Pancreas (tissue), 10 donors: ENCODE results near the gene MAPK4. TPM values are rescaled to one million over a fixed set of nuclear protein-coding genes. Genes with fewer than 3 reads are reported as not detected.

Source experiments
- ATAC-seq, 4 donors: fragments of 200-7000 bp; cut with Tn5 transposase; one replicate each; pipeline versions ENCODE4 v1.8.0 to v1.9.1; 2020; ENCODE audit warnings: mild to moderate bottlenecking in 4 of 4, moderate library complexity in 4 of 4
- DNase-seq, 6 donors: peaks; one replicate each; pipeline ENCODE4 v3.0.0-alpha.2; 2020
- FAIRE-seq: peaks from 2 replicates; lab custom pipeline; 2012; peaks lifted over from hg19 to GRCh38; lab: Jason Lieb, UNC
- H3K27ac ChIP-seq, 4 donors: fragments of 200-600 bp; sonication (generic); 1 replicate in 3 of 4; 2 replicates in 1 of 4; pipeline versions ENCODE4 v1.5.0 to v1.8.0; 2020
- H3K27me3 ChIP-seq, 4 donors: fragments of 200-600 bp; one replicate each; pipeline ENCODE4 v1.8.0; 2021
- H3K36me3 ChIP-seq, 3 donors: fragments of 200-600 bp; sonication (generic) in 1 of 3; one replicate each; pipeline versions ENCODE4 v1.5.0 to v1.8.0; 2020 to 2021
- H3K4me1 ChIP-seq, 3 donors: fragments of 200-600 bp; one replicate each; pipeline ENCODE4 v1.8.0; 2021
- H3K4me3 ChIP-seq, 4 donors: fragments of 200-600 bp; sonication (generic) in 2 of 4; one replicate each; pipeline versions ENCODE4 v1.5.0 to v1.8.0; 2020 to 2021
- H3K9me3 ChIP-seq, 4 donors: fragments of 200-600 bp; one replicate each; pipeline ENCODE4 v1.8.0; 2021
- WGBS, 2 donors: extraction: QIAGEN DNeasy Blood & Tissue Kit; methylation state at CpG; one replicate each; pipeline ENCODE4 v1.1.7; 2013; 5-methylcytosine and 5-hydroxymethylcytosine counted together
- intact Hi-C, 3 donors: fragments of 100-400 bp; cut with DNase I; formaldehyde crosslinking; loops; one replicate each; pipeline versions ENCODE4 v1.11.1 to v1.14.2; 2022
- polyA plus RNA-seq, 2 donors: library from polyadenylated mRNA; stranded (reverse); fragments of 200-250 nt; gene quantifications; one replicate each; pipeline ENCODE4 v1.2.3, GENCODE V29; 2013
- total RNA-seq, 6 donors: library from RNA; stranded (reverse); fragmentation: NEBNext Ultra II Directional in 4 of 6; extraction: Animal tissue kit (Norgen Biotek cat#: 25700) in 4 of 6; gene quantifications; one replicate each; pipeline versions ENCODE4 v1.2.1 to v1.2.4, GENCODE V29; 2021 to 2023
- TF ChIP-seq, protein P1 (sequence below), 4 donors: fragments of 200-600 bp; sonication (generic) in 3 of 4; IDR thresholded peaks; one replicate each; pipeline versions ENCODE4 v1.5.0 to v1.8.0; 2021; ENCODE audit warnings: antibody characterized with exemption in 4 of 4
- donor health status: healthy with polysubstance abuse.
- donor health status: DM: no; HTN: no; CAD: no; lungs with moderate emphysema.
- donor health status: DM: no; HTN: no; CAD: no.
- donor health status: control.
- donor health status: control.
- donor health status: Bipolar disorder and iron deficiency.
- donor health status: DM: yes; HTN: yes; CAD: no.
- donor health status: DM: no; HTN: no; CAD: no.
- donor health status: DM: no; HTN: no; CAD: no.
- donor health status: DM: yes; HTN: yes; CAD: no.

MAPK4 gene
- total and polyA plus RNA-seq, 8 donors: 0.46 to 2.5 (median 0.80) TPM

- TF ChIP-seq, protein P1, sequence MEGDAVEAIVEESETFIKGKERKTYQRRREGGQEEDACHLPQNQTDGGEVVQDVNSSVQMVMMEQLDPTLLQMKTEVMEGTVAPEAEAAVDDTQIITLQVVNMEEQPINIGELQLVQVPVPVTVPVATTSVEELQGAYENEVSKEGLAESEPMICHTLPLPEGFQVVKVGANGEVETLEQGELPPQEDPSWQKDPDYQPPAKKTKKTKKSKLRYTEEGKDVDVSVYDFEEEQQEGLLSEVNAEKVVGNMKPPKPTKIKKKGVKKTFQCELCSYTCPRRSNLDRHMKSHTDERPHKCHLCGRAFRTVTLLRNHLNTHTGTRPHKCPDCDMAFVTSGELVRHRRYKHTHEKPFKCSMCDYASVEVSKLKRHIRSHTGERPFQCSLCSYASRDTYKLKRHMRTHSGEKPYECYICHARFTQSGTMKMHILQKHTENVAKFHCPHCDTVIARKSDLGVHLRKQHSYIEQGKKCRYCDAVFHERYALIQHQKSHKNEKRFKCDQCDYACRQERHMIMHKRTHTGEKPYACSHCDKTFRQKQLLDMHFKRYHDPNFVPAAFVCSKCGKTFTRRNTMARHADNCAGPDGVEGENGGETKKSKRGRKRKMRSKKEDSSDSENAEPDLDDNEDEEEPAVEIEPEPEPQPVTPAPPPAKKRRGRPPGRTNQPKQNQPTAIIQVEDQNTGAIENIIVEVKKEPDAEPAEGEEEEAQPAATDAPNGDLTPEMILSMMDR (IDR thresholded peaks at IDR 0.05): no peak
- H3K27ac ChIP-seq: no peak overlapping the region
- WGBS, 2 donors: 81 to 83% methylated on average over 5 of the region's 5 CpGs
- intact Hi-C loops: no loop called here
- no peak for FAIRE-seq
- H3K4me3 ChIP-seq: no peak overlapping the region
- no peak for ATAC-seq
- no peaks in the 10 kb centered on the region for H3K27me3 ChIP-seq
- no peaks in the 10 kb centered on the region for H3K4me1 ChIP-seq
- DNase-seq: no peak
- no peaks in the 10 kb centered on the region for H3K36me3 ChIP-seq
- no peaks in the 10 kb centered on the region for H3K9me3 ChIP-seq
Measured at GRCh38 chr18:50616484-50617048, 56.7 kb downstream of the MAPK4 start.

GRCh38 chr18:50619861-50620275 is 60.0 kb downstream of the MAPK4 start:
- Histone ChIP-seq H3K9me3 (no peaks in the 10 kb centered on the region), H3K4me3 (no peak overlapping the region), H3K4me1 (no peaks in the 10 kb centered on the region), H3K36me3 (no peaks in the 10 kb centered on the region), H3K27me3 (no peaks in the 10 kb centered on the region), H3K27ac (no peak overlapping the region)
- TF ChIP-seq, protein P1 (IDR thresholded peaks at IDR 0.05): no peak
- ATAC-seq (no peak), DNase-seq (no peak), FAIRE-seq (no peak)
- intact Hi-C loops: no loop called here
- 82 to 88% methylated on average over 4 of the region's 4 CpGs for WGBS, 2 donors

GRCh38 chr18:50620319-50620718 is 60.4 kb downstream of the MAPK4 start:
- Histone ChIP-seq H3K4me1 (no peaks in the 10 kb centered on the region), H3K4me3 (no peak overlapping the region), H3K36me3 (no peaks in the 10 kb centered on the region), H3K27ac (no peak overlapping the region), H3K27me3 (no peaks in the 10 kb centered on the region), H3K9me3 (no peaks in the 10 kb centered on the region)
- FAIRE-seq (no peak), DNase-seq (no peak), ATAC-seq (no peak)
- TF ChIP-seq, protein P1 (IDR thresholded peaks at IDR 0.05): no peak
- WGBS, 2 donors: 84 to 86% methylated on average over 2 of the region's 2 CpGs
- intact Hi-C loops: no loop called here

DNA sequence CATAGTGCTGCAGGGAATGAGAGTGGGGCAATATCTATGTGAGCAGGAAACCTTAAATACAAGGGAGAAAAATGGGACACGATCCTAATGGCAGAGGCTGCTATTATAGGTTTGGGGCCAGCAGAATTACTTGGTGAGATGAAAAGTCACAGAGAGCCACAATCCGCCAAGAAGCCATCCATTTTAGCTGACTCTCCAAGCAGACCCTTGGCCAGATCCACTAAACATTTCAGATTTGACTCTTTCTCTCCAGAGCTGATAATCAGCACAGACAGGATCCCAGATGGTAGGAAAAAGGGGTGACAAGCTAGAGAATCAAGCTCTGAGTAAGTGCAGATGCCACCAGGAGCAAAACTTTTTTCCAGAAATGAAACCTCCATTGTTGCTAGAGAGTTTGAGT is 61.5 kb downstream of the MAPK4 start:
- TF ChIP-seq, protein P1 (IDR thresholded peaks at IDR 0.05): no peak
- Histone ChIP-seq H3K9me3 (no peaks in the 10 kb centered on the region), H3K4me1 (no peaks in the 10 kb centered on the region), H3K36me3 (no peaks in the 10 kb centered on the region), H3K27ac (no peak overlapping the region), H3K4me3 (no peak overlapping the region), H3K27me3 (no peaks in the 10 kb centered on the region)
- intact Hi-C loops: no loop called here
- WGBS, 2 donors: 79 to 92% methylated on average over 2 of the region's 2 CpGs
- FAIRE-seq: no peak
- ATAC-seq: no peak
- no peak for DNase-seq

- DNase-seq: no peak
- WGBS, 2 donors: 88 to 89% methylated on average over 3 of the region's 3 CpGs
- Histone ChIP-seq H3K4me3 (no peak overlapping the region), H3K27me3 (no peaks in the 10 kb centered on the region), H3K27ac (no peak overlapping the region), H3K36me3 (no peaks in the 10 kb centered on the region), H3K4me1 (no peaks in the 10 kb centered on the region), H3K9me3 (no peaks in the 10 kb centered on the region)
- TF ChIP-seq, protein P1 (IDR thresholded peaks at IDR 0.05): no peak
- intact Hi-C loops: no loop called here
- no peak for FAIRE-seq
- no peak for ATAC-seq
Measured at GRCh38 chr18:50622320-50622719, 62.4 kb downstream of the MAPK4 start.
